ENCODE measurements around the gene SESTD1.

DNA sequence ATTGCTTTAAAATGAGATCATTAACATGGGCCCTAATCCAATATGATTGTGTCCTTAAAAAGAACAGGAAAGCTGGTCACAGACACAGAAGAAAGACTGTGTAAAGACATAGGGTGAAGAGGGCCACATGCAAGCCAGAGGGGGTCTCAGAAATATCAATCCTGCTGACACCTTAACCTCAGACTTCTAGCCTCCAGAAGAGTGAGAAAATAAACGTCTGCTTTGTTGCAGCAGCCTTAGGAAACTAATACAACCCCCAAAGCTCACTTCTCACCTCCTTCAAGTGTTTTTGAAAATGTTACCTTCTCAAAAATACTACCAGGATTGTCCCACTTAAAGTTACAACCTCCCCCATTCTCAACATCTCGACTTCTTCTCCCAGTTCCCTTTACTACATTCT, 39.8 kb upstream of the SESTD1 start:
- TF ChIP-seq, protein P1, sequence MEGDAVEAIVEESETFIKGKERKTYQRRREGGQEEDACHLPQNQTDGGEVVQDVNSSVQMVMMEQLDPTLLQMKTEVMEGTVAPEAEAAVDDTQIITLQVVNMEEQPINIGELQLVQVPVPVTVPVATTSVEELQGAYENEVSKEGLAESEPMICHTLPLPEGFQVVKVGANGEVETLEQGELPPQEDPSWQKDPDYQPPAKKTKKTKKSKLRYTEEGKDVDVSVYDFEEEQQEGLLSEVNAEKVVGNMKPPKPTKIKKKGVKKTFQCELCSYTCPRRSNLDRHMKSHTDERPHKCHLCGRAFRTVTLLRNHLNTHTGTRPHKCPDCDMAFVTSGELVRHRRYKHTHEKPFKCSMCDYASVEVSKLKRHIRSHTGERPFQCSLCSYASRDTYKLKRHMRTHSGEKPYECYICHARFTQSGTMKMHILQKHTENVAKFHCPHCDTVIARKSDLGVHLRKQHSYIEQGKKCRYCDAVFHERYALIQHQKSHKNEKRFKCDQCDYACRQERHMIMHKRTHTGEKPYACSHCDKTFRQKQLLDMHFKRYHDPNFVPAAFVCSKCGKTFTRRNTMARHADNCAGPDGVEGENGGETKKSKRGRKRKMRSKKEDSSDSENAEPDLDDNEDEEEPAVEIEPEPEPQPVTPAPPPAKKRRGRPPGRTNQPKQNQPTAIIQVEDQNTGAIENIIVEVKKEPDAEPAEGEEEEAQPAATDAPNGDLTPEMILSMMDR (conservative IDR thresholded peaks at IDR 0.05) = no peak
- TF ChIP-seq ZFX (IDR thresholded peaks at IDR 0.05) = no peak

Measured in C4-2B (cell line).